Inflammatory macrophage treated with lipopolysaccharide for 1 hour (primary cell): Measurements from ENCODE around the gene TRAF5.
"Not testable (repeated sequence)": the region's sequence is repeated elsewhere in the genome, so short reads cannot be mapped to it uniquely, and the experiment has no call there.

Experiments used
- DNase-seq, 2 donors: peaks; one replicate each; pipeline ENCODE4 v3.0.0-alpha.2; 2020 to 2022

TRAF5 gene

GRCh38 chr1:211326528-211327345 is at the start of gene TRAF5:
Gene TRAF5, plus strand, starts transcription at chr1:211326833. Its CDS starts 26,407 bp downstream, at chr1:211353240.
- peak; percentile 38 to 42 for DNase-seq

- DNase-seq: no peak
Measured at GRCh38 chr1:211279340-211279739, 47.3 kb upstream of the TRAF5 start.

- DNase-seq: no peak
Measured at GRCh38 chr1:211280910-211281309, 45.7 kb upstream of the TRAF5 start.

- no peak for DNase-seq
Measured at GRCh38 chr1:211281320-211282022, 45.2 kb upstream of the TRAF5 start.

- DNase-seq: no peak
Measured at GRCh38 chr1:211282023-211282373, 44.6 kb upstream of the TRAF5 start.

- no peak for DNase-seq
Measured at GRCh38 chr1:211285196-211285595, 41.4 kb upstream of the TRAF5 start.

- DNase-seq: no peak
Measured at GRCh38 chr1:211287218-211287617, 39.4 kb upstream of the TRAF5 start.

GRCh38 chr1:211292411-211292810 is 34.2 kb upstream of the TRAF5 start:
- DNase-seq: no peak

GRCh38 chr1:211296396-211296795 is 30.2 kb upstream of the TRAF5 start:
- no peak for DNase-seq

GRCh38 chr1:211305044-211305443 is 21.6 kb upstream of the TRAF5 start:
- DNase-seq: no peak

- no peak for DNase-seq
Measured at GRCh38 chr1:211309617-211310016, 17.0 kb upstream of the TRAF5 start.

GRCh38 chr1:211313392-211313791 is 13.2 kb upstream of the TRAF5 start:
- DNase-seq: no peak

GRCh38 chr1:211318576-211319280 is 7.9 kb upstream of the TRAF5 start:
- DNase-seq: peak in 1 of 2 donors; percentile 6

GRCh38 chr1:211319892-211320291 is 6.7 kb upstream of the TRAF5 start:
- DNase-seq: no peak

GRCh38 chr1:211320980-211321379 is 5.7 kb upstream of the TRAF5 start:
- no peak for DNase-seq

GRCh38 chr1:211321646-211322045 is 5.0 kb upstream of the TRAF5 start:
- DNase-seq: not testable (repeated sequence)

- peak; percentile 38 to 63 for DNase-seq
Measured at GRCh38 chr1:211323156-211324063, 3.2 kb upstream of the TRAF5 start.

- no peak for DNase-seq
Measured at GRCh38 chr1:211324992-211325775, 1.4 kb upstream of the TRAF5 start.

GRCh38 chr1:211326140-211326527 is 499 bp upstream of the TRAF5 start:
- no peak for DNase-seq

GRCh38 chr1:211327346-211327921 is 801 bp downstream of the TRAF5 start:
- DNase-seq: peak in 1 of 2 donors; percentile 19

- DNase-seq: no peak
Measured at GRCh38 chr1:211328084-211328694, 1.6 kb downstream of the TRAF5 start.
